Ascending aorta (tissue), 2 donors: Measurements from ENCODE around the gene NT5DC1. TPM values are rescaled to one million over a fixed set of nuclear protein-coding genes. Genes with fewer than 3 reads are reported as not detected.

Experiments
- DNase-seq, 2 donors: peaks; one replicate each; pipeline ENCODE4 v3.0.0-alpha.2; 2019; ENCODE audit warnings: low spot score in 2 of 2
- H3K27ac ChIP-seq, 2 donors: fragments of 200-600 bp; sonication (generic); one replicate each; pipeline ENCODE4 v1.5.1; 2016 to 2017; ENCODE audit warnings: mild to moderate bottlenecking in 1 of 2
- H3K27me3 ChIP-seq: fragments of 200-600 bp; sonication (generic); one replicate; pipeline ENCODE4 v1.5.1; 2017
- H3K36me3 ChIP-seq, 2 donors: fragments of 200-600 bp; sonication (generic); one replicate each; pipeline ENCODE4 v1.5.1; 2016
- H3K4me1 ChIP-seq, 2 donors: fragments of 200-600 bp; sonication (generic); one replicate each; pipeline ENCODE4 v1.5.1; 2016 to 2017; ENCODE audit warnings: mild to moderate bottlenecking in 1 of 2
- H3K4me3 ChIP-seq, 2 donors: fragments of 200-600 bp; sonication (generic); one replicate each; pipeline ENCODE4 v1.5.1; 2016 to 2017; ENCODE audit warnings: mild to moderate bottlenecking in 1 of 2
- H3K9me3 ChIP-seq, 2 donors: fragments of 200-600 bp; sonication (generic); one replicate each; pipeline ENCODE4 v1.5.1; 2016
- CTCF ChIP-seq, 3 experiments: fragments of 200-600 bp in 2 of 3; fragments of 450-650 bp in 1 of 3; sonication (generic) in 2 of 3; IDR thresholded peaks; one replicate each; pipeline ENCODE4 v1.5.1; 2016 to 2019; ENCODE audit warnings: antibody characterized with exemption in 3 of 3, mild to moderate bottlenecking in 1 of 3, moderate library complexity in 1 of 3
- intact Hi-C: fragments of 100-400 bp; cut with DNase I; formaldehyde crosslinking; loops from one replicate; pipeline ENCODE4 v1.15.1; 2023
- total RNA-seq: library from RNA; depleted of rRNA; stranded (reverse); fragments of >200 nt; gene quantifications from one replicate; pipeline ENCODE4 v1.1.0, GENCODE V29; 2016

NT5DC1 gene
- total RNA-seq, 1 donor from 2014 or later, result 4.6 TPM

GRCh38 chr6:116234689-116235088, 134.0 kb downstream of the NT5DC1 start:
- DNase-seq, result no peak
- TF ChIP-seq CTCF (IDR thresholded peaks at IDR 0.05), result no peak

GRCh38 chr6:116238083-116238482, 137.4 kb downstream of the NT5DC1 start:
- Histone ChIP-seq H3K4me1 (no peaks in the 10 kb centered on the region), H3K36me3 (peaks cover 22 to 23% of the 10 kb centered on the region in 2 donors), H3K27ac (no peak overlapping the region), H3K4me3 (no peak overlapping the region), H3K27me3 (no peaks in the 10 kb centered on the region), H3K9me3 (no peaks in the 10 kb centered on the region)
- no peak for TF ChIP-seq CTCF (IDR thresholded peaks at IDR 0.05)
- intact Hi-C loops, result no loop called here
- no peak for DNase-seq

More at GRCh38 chr6:116234689-116235088, 134.0 kb downstream of the NT5DC1 start:
- Histone ChIP-seq H3K4me3 (no peak overlapping the region), H3K36me3 (peaks cover 20% of the 10 kb centered on the region in 2 donors), H3K27me3 (no peaks in the 10 kb centered on the region), H3K9me3 (no peaks in the 10 kb centered on the region), H3K27ac (no peak overlapping the region), H3K4me1 (no peaks in the 10 kb centered on the region)
- intact Hi-C loops, result no loop called here

- Histone ChIP-seq H3K27ac (no peak overlapping the region), H3K27me3 (no peaks in the 10 kb centered on the region), H3K4me3 (no peak overlapping the region), H3K4me1 (no peaks in the 10 kb centered on the region), H3K9me3 (no peaks in the 10 kb centered on the region), H3K36me3 (peaks cover 23 to 25% of the 10 kb centered on the region in 2 donors)
- no peak for DNase-seq
- intact Hi-C loops, result no loop called here
- no peak for TF ChIP-seq CTCF (IDR thresholded peaks at IDR 0.05)
Measured at GRCh38 chr6:116239256-116239655, 138.6 kb downstream of the NT5DC1 start.

- Histone ChIP-seq H3K27ac (no peak overlapping the region), H3K36me3 (peaks cover 23 to 27% of the 10 kb centered on the region in 2 donors), H3K4me3 (no peak overlapping the region), H3K4me1 (no peaks in the 10 kb centered on the region), H3K9me3 (no peaks in the 10 kb centered on the region), H3K27me3 (no peaks in the 10 kb centered on the region)
- DNase-seq, result no peak
- TF ChIP-seq CTCF (IDR thresholded peaks at IDR 0.05), result no peak
- intact Hi-C loops, result no loop called here
Measured at GRCh38 chr6:116239856-116240255, 139.2 kb downstream of the NT5DC1 start.

GRCh38 chr6:116244284-116244683, 143.6 kb downstream of the NT5DC1 start:
- intact Hi-C loops, result no loop called here
- Histone ChIP-seq H3K36me3 (peaks cover 7 to 11% of the 10 kb centered on the region in 2 donors), H3K27me3 (no peaks in the 10 kb centered on the region), H3K4me3 (no peak overlapping the region), H3K27ac (no peak overlapping the region), H3K9me3 (no peaks in the 10 kb centered on the region), H3K4me1 (peaks cover 0 to 5% of the 10 kb centered on the region in 2 donors)
- no peak for DNase-seq
- TF ChIP-seq CTCF (IDR thresholded peaks at IDR 0.05), result no peak

GRCh38 chr6:116246089-116246488, 145.4 kb downstream of the NT5DC1 start:
- Histone ChIP-seq H3K4me3 (no peak overlapping the region), H3K4me1 (peaks cover 5 to 16% of the 10 kb centered on the region in 2 donors), H3K27ac (peak overlapping the region; percentile 24 to 30), H3K9me3 (no peaks in the 10 kb centered on the region), H3K36me3 (peaks cover 0 to 4% of the 10 kb centered on the region in 2 donors), H3K27me3 (no peaks in the 10 kb centered on the region)
- no peak for TF ChIP-seq CTCF (IDR thresholded peaks at IDR 0.05)
- intact Hi-C loops, result no loop called here
- no peak for DNase-seq
